A549 (cell line): ENCODE data around the gene RPS6KB1. TPM values are rescaled to one million over a fixed set of nuclear protein-coding genes. Genes with fewer than 3 reads are reported as not detected.

Experiments
- BHLHE40 ChIP-seq: IDR thresholded peaks from 2 replicates; pipeline ENCODE4 v1.6.1; 2012; ENCODE audit warnings: low read depth, low read length, inconsistent platforms
- CEBPB ChIP-seq, 2 experiments: fragments of >200 bp in 1 of 2; sonication (Bioruptor Twin) in 1 of 2; formaldehyde crosslinking in 1 of 2; IDR thresholded peaks; 2 replicates each; pipeline ENCODE4 v1.6.1; 2012 to 2016
- CTCF ChIP-seq: fragments of >200 bp; sonication (Bioruptor Twin); formaldehyde crosslinking; IDR thresholded peaks from 3 replicates; pipeline ENCODE4 v1.5.1; 2016
- E2F6 ChIP-seq: IDR thresholded peaks from 2 replicates; pipeline ENCODE4 v1.6.1; 2012; ENCODE audit warnings: low read depth, borderline replicate concordance
- EHF ChIP-seq: fragments of 250-450 bp; sonication (Bioruptor Pico); IDR thresholded peaks from 2 replicates; pipeline ENCODE4 v1.5.0; 2020; ENCODE audit warnings: mild to moderate bottlenecking
- ELK1 ChIP-seq: fragments of 150-350 bp; IDR thresholded peaks from 2 replicates; pipeline ENCODE4 v1.6.1; 2014; ENCODE audit warnings: low read depth, mild to moderate bottlenecking, low read length
- ESRRA ChIP-seq: fragments of 150-350 bp; IDR thresholded peaks from 2 replicates; pipeline ENCODE4 v1.6.1; 2014; ENCODE audit warnings: mild to moderate bottlenecking, low read length, borderline replicate concordance
- FOSB ChIP-seq: fragments of 250-450 bp; sonication (Bioruptor Pico); IDR thresholded peaks from 2 replicates; pipeline ENCODE4 v1.5.0; 2020; ENCODE audit warnings: mild to moderate bottlenecking, moderate library complexity
- HDAC2 ChIP-seq: fragments of 200-600 bp; sonication (generic); IDR thresholded peaks from 2 replicates; pipeline ENCODE4 v1.6.1; 2016
- HES2 ChIP-seq: fragments of >200 bp; sonication (Bioruptor Twin); formaldehyde crosslinking; IDR thresholded peaks from 2 replicates; pipeline ENCODE4 v1.6.1; 2016
- HMGXB4 ChIP-seq: fragments of 250-450 bp; sonication (Bioruptor Pico); IDR thresholded peaks from 2 replicates; pipeline ENCODE4 v1.5.0; 2021; ENCODE audit warnings: mild to moderate bottlenecking, moderate library complexity, borderline replicate concordance
- HOXB13 ChIP-seq: fragments of 250-450 bp; sonication (Bioruptor Pico); IDR thresholded peaks from 2 replicates; pipeline ENCODE4 v1.5.0; 2020; ENCODE audit warnings: low read depth, mild to moderate bottlenecking, moderate library complexity
- JUN ChIP-seq, 2 experiments: fragments of >200 bp; sonication (Bioruptor Twin); formaldehyde crosslinking; IDR thresholded peaks; 2 replicates in 1 of 2; 3 replicates in 1 of 2; pipeline ENCODE4 v1.6.1; 2016 to 2017
- KDM5A ChIP-seq: fragments of 200-600 bp; sonication (generic); IDR thresholded peaks from 2 replicates; pipeline ENCODE4 v1.6.1; 2016; ENCODE audit warnings: antibody characterized with exemption, mild to moderate bottlenecking
- MAZ ChIP-seq: fragments of 150-350 bp; IDR thresholded peaks from 2 replicates; pipeline ENCODE4 v1.6.1; 2014; ENCODE audit warnings: antibody characterized with exemption, low read depth, low read length, borderline replicate concordance
- RAD21 ChIP-seq, 2 experiments: fragments of >200 bp in 1 of 2; sonication (Bioruptor Twin) in 1 of 2; formaldehyde crosslinking in 1 of 2; IDR thresholded peaks in 1 of 2; conservative IDR thresholded peaks in 1 of 2; 2 replicates in 1 of 2; 3 replicates in 1 of 2; pipeline ENCODE4 v1.6.1; 2012 to 2018; ENCODE audit warnings: inconsistent platforms in 1 of 2
- RCOR1 ChIP-seq: fragments of 150-350 bp; IDR thresholded peaks from 2 replicates; pipeline ENCODE4 v1.6.1; 2014; ENCODE audit warnings: antibody characterized with exemption, low read length, low read depth
- RNF2 ChIP-seq: fragments of 200-600 bp; sonication (generic); IDR thresholded peaks from 2 replicates; pipeline ENCODE4 v1.6.1; 2016; ENCODE audit warnings: low read depth, mild to moderate bottlenecking, antibody characterized with exemption, moderate library complexity, borderline replicate concordance
- TFCP2L1 ChIP-seq: fragments of 250-450 bp; sonication (Bioruptor Pico); IDR thresholded peaks from 2 replicates; pipeline ENCODE4 v1.5.0; 2021; ENCODE audit warnings: mild to moderate bottlenecking
- USF2 ChIP-seq: fragments of 450-650 bp; IDR thresholded peaks from 2 replicates; pipeline ENCODE4 v1.6.1; 2014; ENCODE audit warnings: antibody characterized with exemption
- ZFP36 ChIP-seq: fragments of 450-650 bp; IDR thresholded peaks from 2 replicates; pipeline ENCODE4 v1.6.1; 2014; ENCODE audit warnings: borderline replicate concordance; ENCODE audit not compliant: partially characterized antibody
- polyA plus RNA-seq, 4 experiments: library from polyadenylated mRNA; depleted of rRNA in 3 of 4; stranded (reverse); fragments of >200 nt; fragmentation: RNase III in 1 of 4; extraction: RNeasy Plus Mini Kit Qiagen cat#74134 plus additional on column Dnase treatment in 1 of 4; gene quantifications; 2 replicates in 3 of 4; 3 replicates in 1 of 4; pipeline ENCODE4 v1.2.3, GENCODE V29; 2011 to 2017

Gene RPS6KB1
- polyA plus RNA-seq, 2 of the 4 experiments (the other 2 are of a cell fraction): 57.3 to 81.7 TPM

GRCh38 chr17:59853168-59853918, 39.6 kb upstream of the RPS6KB1 start (continued):
- peak; percentile 67 for TF ChIP-seq CTCF
- TF ChIP-seq HES2: 0 out of 2 replicates have a peak, but pooled peaks have one; percentile 11
- no peak for TF ChIP-seq USF2
- TF ChIP-seq HDAC2: no peak
- no peak for TF ChIP-seq ZFP36
- peak; percentile 64 to 71 for TF ChIP-seq RAD21 (conservative IDR thresholded peaks at IDR 0.05 in 1 of 2, IDR thresholded peaks at IDR 0.05 in 1 of 2)
- TF ChIP-seq E2F6: peak; percentile 72
- TF ChIP-seq RNF2: no peak
- TF ChIP-seq ESRRA: no peak; the same call in 1 of the 2 replicates
- no peak for TF ChIP-seq KDM5A
- peak; percentile 100 for TF ChIP-seq HOXB13
- peak; percentile 98 for TF ChIP-seq TFCP2L1 (CRISPR knock-in tag)
- TF ChIP-seq BHLHE40: no peak
- TF ChIP-seq FOSB (CRISPR knock-in tag): peak; percentile 89
- TF ChIP-seq EHF (CRISPR knock-in tag): peak; percentile 99
- no peak for TF ChIP-seq ELK1
- TF ChIP-seq CEBPB (IDR thresholded peaks at IDR 0.05): peak; percentile 11 to 81; a peak in 3 of 4 replicates
- no peak for TF ChIP-seq RCOR1
- TF ChIP-seq HMGXB4 (CRISPR knock-in tag): peak; percentile 76; the same call in 1 of the 2 replicates
- TF ChIP-seq MAZ: no peak
- peak; percentile 98 for TF ChIP-seq JUN (IDR thresholded peaks at IDR 0.05)
- TF ChIP-seq, all 56 proteins: peak for 35
